Measurements from ENCODE around the gene CUL9. TPM values are rescaled to one million over a fixed set of nuclear protein-coding genes. Genes with fewer than 3 reads are reported as not detected.

CUL9 gene
- total and polyA plus RNA-seq, 8 donors, result 35.9 to 55.1 (median 41.0) TPM

DNA sequence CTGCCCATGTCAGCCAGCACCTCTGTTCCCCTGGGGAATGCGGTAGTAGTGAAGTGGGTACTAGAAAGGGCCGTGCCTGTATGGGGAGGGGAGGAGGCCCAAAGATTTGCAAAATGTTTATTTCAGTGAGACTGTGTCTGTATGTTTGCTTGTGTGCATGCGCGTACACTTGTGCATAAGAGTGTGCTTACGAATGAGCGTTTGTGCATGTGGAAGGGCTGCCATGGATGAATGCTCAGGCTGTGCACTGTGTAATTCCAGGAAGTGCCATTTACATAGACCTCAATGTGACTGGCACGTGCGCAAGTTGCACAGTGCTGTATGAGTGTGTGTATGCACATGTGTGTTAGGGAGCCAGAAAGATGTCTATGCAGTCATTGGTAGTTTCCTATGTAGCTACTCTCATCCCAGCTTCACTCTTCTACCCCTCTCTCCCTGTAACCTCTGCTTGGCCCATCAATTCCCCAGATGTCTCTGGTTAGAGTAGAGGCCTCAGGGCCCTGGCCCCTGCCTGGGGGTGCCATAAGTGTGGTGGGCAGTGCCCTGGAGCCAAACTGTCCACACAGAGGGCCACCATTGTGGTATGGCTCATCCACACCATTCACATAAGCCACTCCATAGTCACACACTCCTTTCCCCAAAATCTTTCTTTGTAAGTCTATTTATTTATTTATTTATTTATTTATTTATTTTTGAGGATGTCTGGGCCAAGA, 89.3 kb downstream of the CUL9 start:
- ATAC-seq, result peak; percentile 32
- Histone ChIP-seq H3K9me3 (no peaks in the 10 kb centered on the region), H3K27ac (no peak overlapping the region), H3K4me1 (peaks cover 8 to 28% of the 10 kb centered on the region in 2 donors), H3K36me3 (no peaks in the 10 kb centered on the region), H3K27me3 (peaks cover 17 to 75% of the 10 kb centered on the region in 2 donors), H3K4me3 (no peak overlapping the region)
- intact Hi-C loops (cut with DNase I), result no loop called here
- no peak for TF ChIP-seq CTCF (IDR thresholded peaks at IDR 0.05)
- DNase-seq, result no peak

DNA sequence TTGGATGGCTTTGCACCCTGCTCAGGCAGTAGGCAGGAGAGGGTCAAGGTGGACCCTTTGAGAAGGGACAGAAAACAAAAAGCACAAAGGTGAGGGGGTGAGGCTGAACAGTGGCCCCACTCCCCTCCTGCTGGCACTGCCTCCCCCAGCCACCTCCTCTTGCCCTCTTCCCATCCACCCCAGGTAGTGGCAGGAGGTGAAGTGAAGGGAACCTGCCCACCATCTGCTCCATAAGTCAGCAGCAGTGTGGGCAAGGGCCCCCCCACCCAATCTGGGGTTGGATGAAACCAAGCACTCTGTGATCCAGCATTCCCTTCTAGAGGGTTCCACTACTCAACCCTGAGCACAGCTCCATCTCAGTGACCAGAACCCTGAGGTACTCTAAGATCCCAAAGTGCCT, 89.9 kb downstream of the CUL9 start:
- no peak overlapping the region for H3K4me3 ChIP-seq
- H3K9me3 ChIP-seq, result no peaks in the 10 kb centered on the region
- DNase-seq (no peak), ATAC-seq (no peak)
- H3K4me1 ChIP-seq, result peaks cover 8 to 30% of the 10 kb centered on the region in 2 donors
- no peaks in the 10 kb centered on the region for H3K36me3 ChIP-seq
- H3K27me3 ChIP-seq, result peaks cover 17 to 82% of the 10 kb centered on the region in 2 donors
- no peak overlapping the region for H3K27ac ChIP-seq
- TF ChIP-seq CTCF (IDR thresholded peaks at IDR 0.05), result no peak
- intact Hi-C loops (cut with DNase I), result no loop called here

DNA sequence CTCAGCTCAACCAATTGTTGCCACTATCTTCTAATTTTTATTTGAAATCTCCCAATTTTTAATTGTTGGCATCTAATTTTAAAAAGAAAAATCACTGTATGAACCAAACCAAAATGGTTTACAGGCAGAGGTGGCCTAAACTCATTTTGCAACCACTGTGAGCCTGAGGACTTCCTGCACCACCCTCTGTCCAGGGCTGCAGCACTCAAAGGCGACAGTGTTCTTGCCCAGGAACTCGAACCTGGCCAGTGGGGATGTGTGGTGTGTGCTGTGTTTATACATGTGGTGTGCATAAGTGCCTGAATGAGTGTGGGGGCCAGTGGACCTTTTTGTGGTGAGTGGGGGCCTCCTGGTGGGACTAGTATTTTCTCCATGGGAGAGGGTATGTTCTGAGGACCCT, 91.7 kb downstream of the CUL9 start:
- Histone ChIP-seq H3K4me1 (peaks cover 5 to 30% of the 10 kb centered on the region in 2 donors), H3K4me3 (no peak overlapping the region), H3K9me3 (no peaks in the 10 kb centered on the region), H3K36me3 (no peaks in the 10 kb centered on the region), H3K27me3 (peaks cover 17 to 83% of the 10 kb centered on the region in 2 donors), H3K27ac (no peak overlapping the region)
- DNase-seq (no peak), ATAC-seq (no peak)
- TF ChIP-seq CTCF (IDR thresholded peaks at IDR 0.05), result no peak
- intact Hi-C loops (cut with DNase I), result no loop called here

Other genes starting within 250 kb of the CUL9 start
- gene GNMT, start 221.4 kb upstream of the CUL9 start, total RNA-seq, result 1 to 10 TPM in 1 of 2 donors, under 1 TPM in 1; 0.86 to 1.0 TPM
- 1 to 10 TPM in 2 of 6 donors, under 1 TPM in 4; 0.79 to 2.3 (median 0.96) TPM for gene GNMT, start 221.4 kb upstream of the CUL9 start, polyA plus RNA-seq (ENCODE audit: insufficient read length in 6 of 6)
- 10 to 100 TPM; 23.2 to 25.2 TPM for gene PEX6, start 203.0 kb upstream of the CUL9 start, total RNA-seq
- gene PEX6, start 203.0 kb upstream of the CUL9 start, polyA plus RNA-seq (ENCODE audit: insufficient read length in 6 of 6), result 10 to 100 TPM; 15.2 to 27.1 (median 18.1) TPM
- 10 to 100 TPM; 30.0 to 35.0 TPM for gene PPP2R5D, start 197.6 kb upstream of the CUL9 start, total RNA-seq
- gene PPP2R5D, start 197.6 kb upstream of the CUL9 start, polyA plus RNA-seq (ENCODE audit: insufficient read length in 6 of 6), result 10 to 100 TPM; 56.8 to 76.3 (median 63.3) TPM
- gene MEA1, start 168.2 kb upstream of the CUL9 start, total RNA-seq, result 10 to 100 TPM; 42.7 to 52.1 TPM
- gene MEA1, start 168.2 kb upstream of the CUL9 start, polyA plus RNA-seq (ENCODE audit: insufficient read length in 6 of 6), result 10 to 100 TPM; 73.4 to 82.6 (median 77.5) TPM
- 10 to 100 TPM; 50.5 to 65.4 TPM for gene KLHDC3, start 167.9 kb upstream of the CUL9 start, total RNA-seq
- gene KLHDC3, start 167.9 kb upstream of the CUL9 start, polyA plus RNA-seq (ENCODE audit: insufficient read length in 6 of 6), result 100 to 1,000 TPM in 3 of 6 donors, 10 to 100 TPM in 3; 95.3 to 110 (median 103) TPM
- 10 to 100 TPM; 43.3 to 53.5 TPM for gene RRP36, start 160.6 kb upstream of the CUL9 start, total RNA-seq
- 10 to 100 TPM; 48.0 to 55.2 (median 50.2) TPM for gene RRP36, start 160.6 kb upstream of the CUL9 start, polyA plus RNA-seq (ENCODE audit: insufficient read length in 6 of 6)
- gene CUL7, start 128.3 kb upstream of the CUL9 start, total RNA-seq, result 10 to 100 TPM; 22.0 to 28.4 TPM
- gene CUL7, start 128.3 kb upstream of the CUL9 start, polyA plus RNA-seq (ENCODE audit: insufficient read length in 6 of 6), result 10 to 100 TPM; 42.0 to 54.3 (median 43.6) TPM
- 10 to 100 TPM; 35.2 to 43.4 TPM for gene MRPL2, start 122.8 kb upstream of the CUL9 start, total RNA-seq
- gene MRPL2, start 122.8 kb upstream of the CUL9 start, polyA plus RNA-seq (ENCODE audit: insufficient read length in 6 of 6), result 10 to 100 TPM; 36.2 to 48.0 (median 40.5) TPM
- 10 to 100 TPM; 20.2 to 38.8 TPM for gene KLC4, start 122.6 kb upstream of the CUL9 start, total RNA-seq
- 10 to 100 TPM; 44.5 to 55.6 (median 53.3) TPM for gene KLC4, start 122.6 kb upstream of the CUL9 start, polyA plus RNA-seq (ENCODE audit: insufficient read length in 6 of 6)
- 100 to 1,000 TPM in 1 of 2 donors, 10 to 100 TPM in 1; 89.2 to 179 TPM for gene PTK7, start 105.9 kb upstream of the CUL9 start, total RNA-seq
- 100 to 1,000 TPM; 274 to 312 (median 289) TPM for gene PTK7, start 105.9 kb upstream of the CUL9 start, polyA plus RNA-seq (ENCODE audit: insufficient read length in 6 of 6)
- gene SRF, start 10.9 kb upstream of the CUL9 start, total RNA-seq, result 10 to 100 TPM; 31.8 to 36.3 TPM
- 10 to 100 TPM; 20.2 to 33.5 (median 30.1) TPM for gene SRF, start 10.9 kb upstream of the CUL9 start, polyA plus RNA-seq (ENCODE audit: insufficient read length in 6 of 6)
- 10 to 100 TPM; 47.3 to 49.6 TPM for gene DNPH1, start 47.3 kb downstream of the CUL9 start, total RNA-seq
- gene DNPH1, start 47.3 kb downstream of the CUL9 start, polyA plus RNA-seq (ENCODE audit: insufficient read length in 6 of 6), result 10 to 100 TPM; 26.4 to 43.4 (median 31.9) TPM
- under 1 TPM; 0.08 to 0.26 TPM for gene TTBK1, start 61.3 kb downstream of the CUL9 start, total RNA-seq
- gene TTBK1, start 61.3 kb downstream of the CUL9 start, polyA plus RNA-seq (ENCODE audit: insufficient read length in 6 of 6), result under 1 TPM; 0.42 to 0.94 (median 0.77) TPM
- gene SLC22A7, start 116.1 kb downstream of the CUL9 start, total RNA-seq, result not detected
- under 1 TPM in 5 of 6 donors, not detected in 1; 0.07 to 0.28 (median 0.20) TPM for gene SLC22A7, start 116.1 kb downstream of the CUL9 start, polyA plus RNA-seq (ENCODE audit: insufficient read length in 6 of 6)
- 1 to 10 TPM in 1 of 2 donors, under 1 TPM in 1; 0.52 to 1.1 TPM for gene CRIP3, start 126.6 kb downstream of the CUL9 start, total RNA-seq
- 1 to 10 TPM; 2.9 to 7.6 (median 4.7) TPM for gene CRIP3, start 126.6 kb downstream of the CUL9 start, polyA plus RNA-seq (ENCODE audit: insufficient read length in 6 of 6)
- gene ZNF318, start 187.5 kb downstream of the CUL9 start, total RNA-seq, result 10 to 100 TPM; 13.3 to 14.3 TPM
- 10 to 100 TPM; 30.1 to 37.6 (median 32.7) TPM for gene ZNF318, start 187.5 kb downstream of the CUL9 start, polyA plus RNA-seq (ENCODE audit: insufficient read length in 6 of 6)
- 10 to 100 TPM; 38.5 to 43.8 TPM for gene ABCC10, start 245.3 kb downstream of the CUL9 start, total RNA-seq
- gene ABCC10, start 245.3 kb downstream of the CUL9 start, polyA plus RNA-seq (ENCODE audit: insufficient read length in 6 of 6), result 10 to 100 TPM; 19.7 to 33.4 (median 28.8) TPM